GM12878 (cell line): ENCODE measurements around the gene IL1RL1. TPM values are rescaled to one million over a fixed set of nuclear protein-coding genes. Genes with fewer than 3 reads are reported as not detected.
A peak's percentile ranks its signal among the peaks of the same experiment; 100 is the strongest.

Source experiments
- ATAC-seq: fragments of 200-7000 bp; cut with Tn5 transposase; 3 replicates; pipeline ENCODE4 v1.9.1; 2020; ENCODE audit warnings: mild to moderate bottlenecking, moderate library complexity
- BruUV-seq: library from RNA; stranded (reverse); fragments of 400-500 nt; replicated peaks from 2 replicates; lab custom pipeline; 2021; lab: Mats Ljungman, UMichigan
- CTCF ChIA-PET: fragments of 300-600 bp; sonication (Branson Sonifier 250); formaldehyde crosslinking; extraction: SDS; loops from one replicate; lab custom pipeline; 2021; ENCODE audit warnings: inconsistent platforms; lab: Yijun Ruan, JAX
- POLR2A ChIA-PET: fragments of 350-600 bp; formaldehyde crosslinking; extraction: SDS; loops from one replicate; lab custom pipeline; 2021; ENCODE audit warnings: inconsistent platforms; lab: Charles Lee
- RAD21 ChIA-PET: fragments of 300-600 bp; sonication (Branson Sonifier 250); formaldehyde crosslinking; loops from one replicate; lab custom pipeline; 2023; ENCODE audit warnings: antibody characterized with exemption; ENCODE audit not compliant: unreplicated experiment; lab: Charles Lee
- SMC1A ChIA-PET: fragments of 300-600 bp; sonication (Branson Sonifier 250); formaldehyde crosslinking; loops from one replicate; lab custom pipeline; 2023; ENCODE audit not compliant: unreplicated experiment, uncharacterized antibody; lab: Charles Lee
- DNase-seq: peaks from one replicate; pipeline ENCODE4 v3.0.0-alpha.2; 2011; ENCODE audit warnings: low read depth, low spot score
- FAIRE-seq: peaks from 3 replicates; lab custom pipeline; 2011; peaks lifted over from hg19 to GRCh38; lab: Jason Lieb, UNC
- H2AFZ ChIP-seq: 2 replicates; pipeline ENCODE4 v1.6.0; 2011; ENCODE audit warnings: low read depth, low read length, control low read depth; ENCODE audit not compliant: control insufficient read depth
- H3K27ac ChIP-seq: 2 replicates; pipeline ENCODE4 v1.5.1; 2011; ENCODE audit warnings: control low read depth; ENCODE audit not compliant: control insufficient read depth, insufficient read depth
- H3K27me3 ChIP-seq, 2 experiments: replicated peaks in 1 of 2; 2 replicates each; pipeline versions ENCODE4 v1.6.0 to v1.6.1; 2011; ENCODE audit warnings: low read length in 1 of 2; ENCODE audit not compliant: control insufficient read depth in 2 of 2, insufficient read depth in 2 of 2
- H3K36me3 ChIP-seq, 2 experiments: 2 replicates each; pipeline ENCODE4 v1.5.1; 2011; ENCODE audit warnings: low read length in 1 of 2; ENCODE audit not compliant: control insufficient read depth in 2 of 2, insufficient read depth in 2 of 2
- H3K4me1 ChIP-seq: 2 replicates; pipeline ENCODE4 v1.6.1; 2011; ENCODE audit warnings: mild to moderate bottlenecking, low read length, moderate library complexity, mixed read lengths; ENCODE audit not compliant: control insufficient read depth, insufficient read depth
- H3K4me2 ChIP-seq: 2 replicates; pipeline ENCODE4 v1.6.0; 2011; ENCODE audit warnings: control low read depth; ENCODE audit not compliant: control insufficient read depth, insufficient read depth
- H3K4me3 ChIP-seq: fragments of 200-600 bp; sonication (generic); 2 replicates; pipeline ENCODE4 v1.5.1; 2016
- H3K79me2 ChIP-seq: 2 replicates; pipeline ENCODE4 v1.6.0; 2011; ENCODE audit warnings: low read length; ENCODE audit not compliant: control insufficient read depth, insufficient read depth
- H3K9ac ChIP-seq: 2 replicates; pipeline ENCODE4 v1.8.0; 2011; ENCODE audit warnings: low read length, control low read depth, mixed read lengths; ENCODE audit not compliant: control insufficient read depth, insufficient read depth
- H3K9me3 ChIP-seq: replicated peaks from 3 replicates; pipeline ENCODE4 v1.5.1; 2011; ENCODE audit warnings: mild to moderate bottlenecking, low read length; ENCODE audit not compliant: control insufficient read depth, insufficient read depth
- H4K20me1 ChIP-seq: 2 replicates; pipeline ENCODE4 v1.6.0; 2011; ENCODE audit not compliant: control insufficient read depth, insufficient read depth
- BCL3 ChIP-seq: IDR thresholded peaks from 2 replicates; pipeline ENCODE4 v1.6.1; 2011; ENCODE audit warnings: borderline replicate concordance, low read depth, mild to moderate bottlenecking, moderate library complexity, low read length; ENCODE audit not compliant: insufficient read depth, poor library complexity, severe bottlenecking
- CHD2 ChIP-seq: IDR thresholded peaks from 2 replicates; pipeline ENCODE4 v1.6.1; 2011; ENCODE audit warnings: low read depth, low read length, improper control_type of control experiment, borderline replicate concordance
- FOXM1 ChIP-seq: IDR thresholded peaks from 2 replicates; pipeline ENCODE4 v1.6.1; 2012; ENCODE audit warnings: low read depth, mild to moderate bottlenecking, inconsistent platforms, low read length, moderate library complexity
- NKRF ChIP-seq: fragments of 450-650 bp; conservative IDR thresholded peaks from 2 replicates; pipeline ENCODE4 v1.6.1; 2017; ENCODE audit warnings: mild to moderate bottlenecking, moderate library complexity
- ZBTB11 ChIP-seq: fragments of 450-650 bp; formaldehyde crosslinking; IDR thresholded peaks from 2 replicates; pipeline ENCODE4 v1.5.0; 2022; ENCODE audit warnings: mild to moderate bottlenecking, missing genetic modification characterization
- ZBTB40 ChIP-seq: fragments of 450-650 bp; IDR thresholded peaks from 2 replicates; pipeline ENCODE4 v1.6.1; 2016; ENCODE audit warnings: mild to moderate bottlenecking, moderate library complexity, borderline replicate concordance
- ZNF622 ChIP-seq: fragments of 450-650 bp; IDR thresholded peaks from 2 replicates; pipeline ENCODE4 v1.6.1; 2017; ENCODE audit warnings: mild to moderate bottlenecking, inconsistent platforms
- WGBS: methylation state at CpG from one replicate; pipeline ENCODE4 v1.1.6; 2016; ENCODE audit warnings: low lambda C conversion rate; ENCODE audit not compliant: insufficient replicate concordance, insufficient coverage; ENCODE audit errors: missing lambda C conversion rate; 5-methylcytosine and 5-hydroxymethylcytosine counted together
- in situ Hi-C: fragments of 300-500 bp; cut with MboI; formaldehyde crosslinking; loops from 9 replicates; pipeline ENCODE4 v1.14.3; 2018; ENCODE audit warnings: mixed read lengths
- intact Hi-C: fragments of 100-400 bp; cut with micrococcal nuclease; formaldehyde crosslinking; loops from one replicate; pipeline ENCODE4 v1.14.2; 2022; ENCODE audit not compliant: unreplicated experiment
- polyA plus RNA-seq, 11 experiments: library from polyadenylated mRNA; depleted of rRNA in 4 of 11; unstranded in 6 of 11; stranded (reverse) in 5 of 11; fragments of >200 nt; fragmentation: Nextera tagmentation in 4 of 11; fragmentation: Illumina TruSeq in 1 of 11; extraction: Ambion mirVana in 4 of 11; extraction: Trizol in 1 of 11; gene quantifications; 1 replicate in 1 of 11; 2 replicates in 10 of 11; pipeline versions ENCODE4 v1.2.1 to v1.2.3, GENCODE V29; 2011 to 2016; ENCODE audit warnings: inconsistent platforms in 2 of 11, missing spikeins in 2 of 11, low read depth in 1 of 11
- total RNA-seq, 4 experiments: library from RNA; depleted of rRNA in 3 of 4; stranded (reverse); fragments of >200 nt in 3 of 4; fragmentation: Illumina TruSeq in 1 of 4; extraction: Trizol in 1 of 4; gene quantifications; 2 replicates each; pipeline versions ENCODE4 v1.2.1 to v1.2.3, GENCODE V29; 2013 to 2021

Gene IL1RL1
- total and polyA plus RNA-seq, 10 of the 15 experiments (the other 5 are each of a cell fraction or from before 2014, with no cell fraction given): 0.08 to 0.18 TPM; not detected in 8

GRCh38 chr2:102337481-102338386, 26.4 kb downstream of the IL1RL1 start:
- in situ Hi-C loops (no loop called here), intact Hi-C loops (no loop called here)
- ChIA-PET POLR2A (interaction anchor here (0.5 kb wide), 1 partner anchor 943 kb away, joined by 3 read pairs; no protein-coding TSS in a partner anchor), RAD21 (no interaction called here), SMC1A (interaction anchor here (1.4 kb wide), 1 partner anchor 16 kb away, joined by 3 read pairs; no protein-coding TSS in a partner anchor), CTCF (no interaction called here)
- no peak overlapping the region for H3K27ac ChIP-seq
- H3K9me3 ChIP-seq: no peaks in the 10 kb centered on the region
- no peak overlapping the region for H3K4me3 ChIP-seq
- 13% methylated on average over 3 of the region's 3 CpGs for WGBS
- no peaks in the 10 kb centered on the region for H3K36me3 ChIP-seq
- DNase-seq (no peak), ATAC-seq (peak; percentile 71), FAIRE-seq (no peak)
- no peaks in the 10 kb centered on the region for H3K4me1 ChIP-seq
- H4K20me1 ChIP-seq: no peaks in the 10 kb centered on the region
- no TSS peak for BruUV-seq
- no peak overlapping the region for H2AFZ ChIP-seq
- H3K27me3 ChIP-seq: peaks cover 0 to 5% of the 10 kb centered on the region in 2 experiments; a peak in 1 of 4 replicates
- no peak overlapping the region for H3K4me2 ChIP-seq
- no peaks in the 10 kb centered on the region for H3K79me2 ChIP-seq
- no peak overlapping the region for H3K9ac ChIP-seq
- TF ChIP-seq ZBTB11: no peak
- TF ChIP-seq CHD2: no peak
- TF ChIP-seq ZNF622: no peak
- TF ChIP-seq BCL3: peak; percentile 29
- no peak for TF ChIP-seq ZBTB40
- no peak for TF ChIP-seq FOXM1
- TF ChIP-seq NKRF: no peak
